Smooth muscle cell (in vitro differentiated cells): ENCODE data around the gene KIAA0753. TPM values are rescaled to one million over a fixed set of nuclear protein-coding genes. Genes with fewer than 3 reads are reported as not detected.

ENCODE experiments used
- DNase-seq: peaks from one replicate; lab custom pipeline; 2025; ENCODE audit not compliant: unreplicated experiment; lab: John Stamatoyannopoulos, UW
- H2AFZ ChIP-seq: fragments of 200-600 bp; sonication (generic); 2 replicates; pipeline ENCODE4 v1.6.0; 2016; ENCODE audit warnings: antibody characterized with exemption, low read depth, mild to moderate bottlenecking
- H3F3A ChIP-seq: fragments of 200-600 bp; sonication (generic); 2 replicates; pipeline ENCODE4 v1.6.0; 2017; ENCODE audit warnings: antibody characterized with exemption, low read depth
- H3K27ac ChIP-seq: fragments of 200-600 bp; sonication (generic); 2 replicates; pipeline ENCODE4 v1.5.1; 2016; ENCODE audit warnings: low read depth, mild to moderate bottlenecking
- H3K27me3 ChIP-seq: fragments of 200-600 bp; sonication (generic); 2 replicates; pipeline ENCODE4 v1.6.1; 2016; ENCODE audit warnings: low read depth, mild to moderate bottlenecking
- H3K36me3 ChIP-seq: fragments of 200-600 bp; sonication (generic); 2 replicates; pipeline ENCODE4 v1.5.1; 2016; ENCODE audit warnings: low read depth
- H3K4me1 ChIP-seq: fragments of 200-600 bp; sonication (generic); 2 replicates; pipeline ENCODE4 v1.5.1; 2016; ENCODE audit warnings: low read depth
- H3K4me2 ChIP-seq: fragments of 200-600 bp; sonication (generic); 2 replicates; pipeline ENCODE4 v1.6.0; 2016; ENCODE audit warnings: mild to moderate bottlenecking
- H3K4me3 ChIP-seq: fragments of 200-600 bp; sonication (generic); 2 replicates; pipeline ENCODE4 v1.5.1; 2016; ENCODE audit warnings: mild to moderate bottlenecking
- H3K79me2 ChIP-seq: fragments of 200-600 bp; sonication (generic); 2 replicates; pipeline ENCODE4 v1.6.0; 2016; ENCODE audit warnings: low read depth, mild to moderate bottlenecking
- H3K9ac ChIP-seq: fragments of 200-600 bp; sonication (generic); 2 replicates; pipeline ENCODE4 v1.6.0; 2016; ENCODE audit warnings: low read depth
- H3K9me3 ChIP-seq: fragments of 200-600 bp; sonication (generic); replicated peaks from 2 replicates; pipeline ENCODE4 v1.5.1; 2016; ENCODE audit warnings: low read depth
- H4K20me1 ChIP-seq: fragments of 200-600 bp; sonication (generic); 2 replicates; pipeline ENCODE4 v1.6.0; 2016; ENCODE audit warnings: low read depth
- WGBS: methylation state at CpG from one replicate; pipeline ENCODE4 v1.1.7; 2016; ENCODE audit warnings: low lambda C conversion rate; 5-methylcytosine and 5-hydroxymethylcytosine counted together
- polyA plus RNA-seq: library from polyadenylated mRNA; unstranded; fragments of >200 nt; fragmentation: Nextera tagmentation; extraction: Ambion mirVana; gene quantifications from 2 replicates; pipeline ENCODE4 v1.2.1, GENCODE V29; 2016
- total RNA-seq: library from RNA; depleted of rRNA; stranded (reverse); fragments of >200 nt; gene quantifications from 2 replicates; pipeline ENCODE4 v1.2.3, GENCODE V29; 2014
- TF ChIP-seq, protein P1 (sequence below): fragments of 200-600 bp; sonication (generic); IDR thresholded peaks from 2 replicates; pipeline ENCODE4 v1.5.1; 2017; ENCODE audit warnings: borderline replicate concordance, mild to moderate bottlenecking, antibody characterized with exemption; ENCODE audit not compliant: insufficient read depth, poor library complexity, severe bottlenecking

The KIAA0753 gene
- total and polyA plus RNA-seq, 2 experiments from 2014 or later: 4.9 to 15.0 TPM

DNA sequence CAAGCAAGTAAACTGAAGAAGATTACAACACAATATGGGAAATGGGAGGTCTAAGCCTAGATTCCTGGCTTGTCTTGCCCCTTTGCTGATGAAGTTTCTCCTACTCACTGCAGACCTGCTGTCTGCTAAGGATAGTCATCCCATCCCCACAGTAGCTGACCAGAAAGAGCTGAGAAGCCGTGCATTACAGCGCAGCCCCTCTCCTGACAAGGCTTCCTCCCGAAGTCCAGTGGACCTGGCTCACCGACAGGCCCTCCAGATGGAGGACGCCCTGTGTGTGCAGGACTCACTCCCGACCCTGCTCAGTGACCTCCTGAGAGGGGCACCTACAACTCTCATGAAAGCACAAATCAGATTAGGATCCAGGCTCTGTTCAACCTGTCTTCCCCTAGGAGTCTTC lies 35.4 kb downstream of the KIAA0753 start:
- 99% methylated on average over 6 of the region's 6 CpGs for WGBS
- Histone ChIP-seq H3K4me3 (no peak overlapping the region), H4K20me1 (no peaks in the 10 kb centered on the region), H3K79me2 (peaks cover 5% of the 10 kb centered on the region), H2AFZ (no peak overlapping the region), H3K27ac (no peak overlapping the region), H3K9ac (no peak overlapping the region), H3K9me3 (no peaks in the 10 kb centered on the region), H3K4me1 (no peaks in the 10 kb centered on the region), H3K4me2 (no peak overlapping the region), H3K27me3 (no peaks in the 10 kb centered on the region), H3F3A (no peaks in the 10 kb centered on the region), H3K36me3 (peaks cover 25% of the 10 kb centered on the region)
- TF ChIP-seq, protein P1, sequence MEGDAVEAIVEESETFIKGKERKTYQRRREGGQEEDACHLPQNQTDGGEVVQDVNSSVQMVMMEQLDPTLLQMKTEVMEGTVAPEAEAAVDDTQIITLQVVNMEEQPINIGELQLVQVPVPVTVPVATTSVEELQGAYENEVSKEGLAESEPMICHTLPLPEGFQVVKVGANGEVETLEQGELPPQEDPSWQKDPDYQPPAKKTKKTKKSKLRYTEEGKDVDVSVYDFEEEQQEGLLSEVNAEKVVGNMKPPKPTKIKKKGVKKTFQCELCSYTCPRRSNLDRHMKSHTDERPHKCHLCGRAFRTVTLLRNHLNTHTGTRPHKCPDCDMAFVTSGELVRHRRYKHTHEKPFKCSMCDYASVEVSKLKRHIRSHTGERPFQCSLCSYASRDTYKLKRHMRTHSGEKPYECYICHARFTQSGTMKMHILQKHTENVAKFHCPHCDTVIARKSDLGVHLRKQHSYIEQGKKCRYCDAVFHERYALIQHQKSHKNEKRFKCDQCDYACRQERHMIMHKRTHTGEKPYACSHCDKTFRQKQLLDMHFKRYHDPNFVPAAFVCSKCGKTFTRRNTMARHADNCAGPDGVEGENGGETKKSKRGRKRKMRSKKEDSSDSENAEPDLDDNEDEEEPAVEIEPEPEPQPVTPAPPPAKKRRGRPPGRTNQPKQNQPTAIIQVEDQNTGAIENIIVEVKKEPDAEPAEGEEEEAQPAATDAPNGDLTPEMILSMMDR: no peak
- DNase-seq: no peak

DNA sequence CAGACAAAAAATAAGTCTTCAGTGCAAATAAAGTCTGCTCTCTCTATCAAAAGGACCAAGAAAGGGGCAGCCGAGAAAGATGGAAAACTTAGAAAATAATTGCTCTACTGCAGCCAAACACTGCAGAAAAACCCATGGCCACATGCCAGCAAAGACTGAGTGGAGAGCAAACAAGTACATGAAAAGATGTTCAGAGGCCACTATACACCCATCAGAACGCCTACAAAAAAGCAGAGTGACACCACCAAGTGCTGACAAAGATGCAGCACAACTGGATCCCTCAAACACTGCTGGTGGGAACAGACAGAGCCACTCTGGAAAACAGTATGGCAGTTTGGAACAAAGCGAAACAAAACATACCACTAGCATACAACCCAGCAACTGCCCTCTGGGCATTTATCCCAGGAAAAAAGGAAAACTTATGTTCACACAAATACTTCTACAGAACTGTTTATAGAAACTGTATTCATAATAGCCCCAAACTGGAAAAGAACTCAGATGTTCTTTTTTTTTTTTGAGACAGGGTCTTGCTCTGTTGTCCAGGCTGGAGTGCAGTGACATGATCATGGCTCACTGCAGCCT lies 36.7 kb downstream of the KIAA0753 start:
- Histone ChIP-seq H3K4me2 (no peak overlapping the region), H3K4me1 (no peaks in the 10 kb centered on the region), H3K4me3 (no peak overlapping the region), H4K20me1 (no peaks in the 10 kb centered on the region), H3K79me2 (peaks cover 5% of the 10 kb centered on the region), H3K9me3 (no peaks in the 10 kb centered on the region), H3K27me3 (no peaks in the 10 kb centered on the region), H3K9ac (no peak overlapping the region), H3F3A (no peaks in the 10 kb centered on the region), H3K36me3 (peaks cover 25% of the 10 kb centered on the region), H2AFZ (no peak overlapping the region), H3K27ac (no peak overlapping the region)
- no peak for DNase-seq
- TF ChIP-seq, protein P1: no peak
- 95% methylated on average over 3 of the region's 3 CpGs for WGBS

DNA sequence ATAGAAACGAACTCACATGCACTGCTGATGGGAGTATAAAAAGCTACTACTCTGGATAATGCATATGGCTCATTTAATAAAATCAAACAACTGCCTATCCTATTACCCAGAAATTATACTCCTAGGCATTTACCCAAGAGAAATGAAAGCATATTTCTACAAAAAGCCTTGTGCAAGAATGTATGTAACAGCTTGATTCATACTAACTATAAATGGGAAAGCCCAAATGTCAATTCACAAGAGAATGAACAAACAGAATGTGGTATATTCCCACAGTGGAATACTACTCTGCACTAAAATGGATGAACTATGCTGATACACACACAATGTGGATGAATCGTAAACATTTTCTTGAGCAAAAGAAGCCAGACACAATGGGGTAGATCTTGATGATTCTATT lies 38.4 kb downstream of the KIAA0753 start:
- no peak for DNase-seq
- TF ChIP-seq, protein P1: no peak
- Histone ChIP-seq H3K36me3 (peaks cover 17% of the 10 kb centered on the region), H3K27me3 (no peaks in the 10 kb centered on the region), H2AFZ (no peak overlapping the region), H3K79me2 (peaks cover 5% of the 10 kb centered on the region), H3K9ac (no peak overlapping the region), H3K4me2 (no peak overlapping the region), H3F3A (no peaks in the 10 kb centered on the region), H3K4me1 (no peaks in the 10 kb centered on the region), H4K20me1 (no peaks in the 10 kb centered on the region), H3K9me3 (no peaks in the 10 kb centered on the region), H3K27ac (no peak overlapping the region), H3K4me3 (no peak overlapping the region)
- WGBS: 93% methylated on average over 2 of the region's 2 CpGs

DNA sequence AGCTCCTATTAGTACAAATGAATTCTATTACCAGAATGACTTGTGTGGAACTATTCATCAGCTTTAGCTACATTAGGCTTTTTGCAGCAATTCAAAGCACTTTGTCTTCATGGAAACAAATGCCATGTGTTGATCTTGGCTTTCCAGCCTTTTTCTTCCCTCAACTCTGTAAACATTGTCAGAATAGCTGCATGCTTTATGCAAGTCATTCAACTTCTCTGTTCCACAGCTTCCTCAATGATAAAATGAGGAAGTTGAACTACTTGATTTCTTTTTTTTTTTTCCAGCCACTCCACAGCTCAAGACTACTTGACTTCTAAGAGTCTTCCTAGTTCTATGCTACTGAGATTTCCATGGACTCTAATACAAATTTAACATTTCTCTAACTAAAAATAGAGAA lies 41.1 kb downstream of the KIAA0753 start:
- H3K79me2 ChIP-seq: peaks cover 5% of the 10 kb centered on the region
- no peaks in the 10 kb centered on the region for H3K27me3 ChIP-seq
- H3K9ac ChIP-seq: no peak overlapping the region
- no peak overlapping the region for H2AFZ ChIP-seq
- H3K27ac ChIP-seq: no peak overlapping the region
- H3K4me2 ChIP-seq: no peak overlapping the region
- no peak for DNase-seq
- TF ChIP-seq, protein P1: no peak
- H3K4me1 ChIP-seq: no peaks in the 10 kb centered on the region
- no peaks in the 10 kb centered on the region for H4K20me1 ChIP-seq
- H3F3A ChIP-seq: no peaks in the 10 kb centered on the region
- H3K4me3 ChIP-seq: no peak overlapping the region
- H3K36me3 ChIP-seq: peaks cover 26% of the 10 kb centered on the region
- H3K9me3 ChIP-seq: no peaks in the 10 kb centered on the region
